D341Med (cell line): ENCODE measurements around the gene ADIPOR2.

ENCODE experiments used
- DNase-seq: peaks from one replicate; pipeline ENCODE4 v3.0.0; 2012; ENCODE audit warnings: low spot score

Gene ADIPOR2

GRCh38 chr12:1690578-1691122 lies at the start of gene ADIPOR2:
TSS of gene ADIPOR2 (plus strand) at chr12:1691070. CDS start at chr12:1754344, 63,274 bp downstream.
- DNase-seq, result peak; percentile 98

DNA sequence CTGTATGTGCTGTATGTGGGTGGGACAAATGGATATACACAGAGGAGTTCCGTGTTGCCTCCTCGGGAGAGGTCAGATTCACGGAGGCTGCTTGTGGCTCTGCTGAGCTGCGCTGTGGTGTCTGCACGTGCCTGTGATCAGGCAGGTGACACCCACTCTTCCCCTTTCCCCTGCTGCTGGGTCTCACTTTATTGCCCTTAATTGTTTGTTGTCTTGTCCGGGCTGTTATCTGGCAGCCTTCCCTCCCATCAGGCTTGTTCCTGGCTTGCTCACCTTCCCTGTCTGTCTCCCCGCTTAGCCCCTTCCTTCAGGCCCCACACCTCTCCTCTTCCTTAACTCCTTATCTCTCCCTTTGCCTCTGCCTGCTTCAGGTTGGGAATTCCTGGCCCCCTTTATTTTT lies 48.4 kb upstream of the ADIPOR2 start:
- no peak for DNase-seq

- no peak for DNase-seq
These were observed 47.8 kb upstream of the ADIPOR2 start for GRCh38 chr12:1643043-1643442.

GRCh38 chr12:1643905-1644533 lies 46.9 kb upstream of the ADIPOR2 start:
- DNase-seq, result no peak

- peak; percentile 85 for DNase-seq
These were observed 46.1 kb upstream of the ADIPOR2 start for GRCh38 chr12:1644534-1645438.

DNA sequence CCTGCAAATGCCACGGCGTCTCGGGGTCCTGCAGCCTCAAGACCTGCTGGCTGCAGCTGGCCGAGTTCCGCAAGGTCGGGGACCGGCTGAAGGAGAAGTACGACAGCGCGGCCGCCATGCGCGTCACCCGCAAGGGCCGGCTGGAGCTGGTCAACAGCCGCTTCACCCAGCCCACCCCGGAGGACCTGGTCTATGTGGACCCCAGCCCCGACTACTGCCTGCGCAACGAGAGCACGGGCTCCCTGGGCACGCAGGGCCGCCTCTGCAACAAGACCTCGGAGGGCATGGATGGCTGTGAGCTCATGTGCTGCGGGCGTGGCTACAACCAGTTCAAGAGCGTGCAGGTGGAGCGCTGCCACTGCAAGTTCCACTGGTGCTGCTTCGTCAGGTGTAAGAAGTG lies 45.1 kb upstream of the ADIPOR2 start:
- DNase-seq, result no peak

DNA sequence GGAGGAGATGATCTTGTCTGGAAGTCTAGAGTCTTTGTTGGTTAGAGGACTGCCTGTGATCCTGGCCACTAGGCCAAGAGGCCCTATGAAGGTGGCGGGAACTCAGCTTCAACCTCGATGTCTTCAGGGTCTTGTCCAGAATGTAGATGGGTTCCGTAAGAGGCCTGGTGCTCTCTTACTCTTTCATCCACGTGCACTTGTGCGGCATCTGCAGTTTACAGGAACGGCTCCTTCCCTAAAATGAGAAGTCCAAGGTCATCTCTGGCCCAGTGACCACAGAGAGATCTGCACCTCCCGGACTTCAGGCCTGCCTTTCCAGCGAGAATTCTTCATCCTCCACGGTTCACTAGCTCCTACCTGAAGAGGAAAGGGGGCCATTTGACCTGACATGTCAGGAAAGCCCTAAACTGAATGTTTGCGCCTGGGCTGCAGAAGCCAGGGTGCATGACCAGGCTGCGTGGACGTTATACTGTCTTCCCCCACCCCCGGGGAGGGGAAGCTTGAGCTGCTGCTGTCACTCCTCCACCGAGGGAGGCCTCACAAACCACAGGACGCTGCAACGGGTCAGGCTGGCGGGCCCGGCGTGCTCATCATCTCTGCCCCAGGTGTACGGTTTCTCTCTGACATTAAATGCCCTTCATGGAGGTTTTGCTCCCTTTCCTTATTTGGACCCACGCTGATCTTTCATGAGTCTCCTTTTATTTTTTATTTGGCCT lies 44.1 kb upstream of the ADIPOR2 start:
- DNase-seq, result no peak

GRCh38 chr12:1647285-1647669 lies 43.6 kb upstream of the ADIPOR2 start:
- no peak for DNase-seq

- DNase-seq, result no peak
These were observed 40.5 kb upstream of the ADIPOR2 start for GRCh38 chr12:1650260-1650977.

- DNase-seq, result no peak
These were observed 39.9 kb upstream of the ADIPOR2 start for GRCh38 chr12:1650978-1651361.

DNA sequence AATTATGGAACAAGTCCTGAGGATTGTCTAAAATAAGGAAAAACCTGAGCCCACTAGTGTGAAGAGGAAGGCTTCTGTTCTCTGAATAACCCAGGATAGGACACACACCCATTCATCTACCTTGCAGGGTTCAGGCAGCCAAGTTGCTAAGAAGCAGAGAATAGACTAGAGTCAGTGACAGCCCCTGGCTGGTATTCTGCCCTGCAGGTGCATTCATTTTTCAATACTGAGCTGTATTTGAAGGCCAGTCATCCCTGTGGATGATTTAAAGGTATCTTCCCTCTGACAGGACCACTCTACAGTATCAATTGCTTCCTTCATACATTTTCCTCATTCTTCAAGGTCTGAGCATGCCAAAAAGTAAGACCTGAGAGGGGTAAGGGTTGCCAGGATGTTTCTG lies 38.9 kb upstream of the ADIPOR2 start:
- DNase-seq, result no peak

GRCh38 chr12:1655225-1655788 lies 35.6 kb upstream of the ADIPOR2 start:
- no peak for DNase-seq

DNA sequence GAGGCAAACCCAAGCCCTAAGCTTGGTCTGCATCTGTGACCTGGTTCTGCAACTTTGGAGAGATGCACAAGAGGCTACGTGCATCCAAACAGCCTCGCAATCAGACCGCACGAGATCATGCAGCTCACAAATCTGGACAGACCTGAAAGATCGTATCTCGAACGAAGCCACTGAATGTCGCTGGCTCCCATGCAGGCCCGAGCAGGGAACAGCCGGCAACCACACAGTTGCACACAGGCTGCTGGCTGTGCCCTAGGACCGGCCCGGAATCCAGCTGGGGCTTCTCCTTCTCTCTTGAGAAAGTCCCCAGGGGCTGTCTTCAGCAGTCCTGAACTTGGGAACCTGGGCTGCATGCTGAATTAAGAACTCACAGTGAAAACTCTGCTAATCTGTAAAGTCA lies 34.0 kb upstream of the ADIPOR2 start:
- no peak for DNase-seq

DNA sequence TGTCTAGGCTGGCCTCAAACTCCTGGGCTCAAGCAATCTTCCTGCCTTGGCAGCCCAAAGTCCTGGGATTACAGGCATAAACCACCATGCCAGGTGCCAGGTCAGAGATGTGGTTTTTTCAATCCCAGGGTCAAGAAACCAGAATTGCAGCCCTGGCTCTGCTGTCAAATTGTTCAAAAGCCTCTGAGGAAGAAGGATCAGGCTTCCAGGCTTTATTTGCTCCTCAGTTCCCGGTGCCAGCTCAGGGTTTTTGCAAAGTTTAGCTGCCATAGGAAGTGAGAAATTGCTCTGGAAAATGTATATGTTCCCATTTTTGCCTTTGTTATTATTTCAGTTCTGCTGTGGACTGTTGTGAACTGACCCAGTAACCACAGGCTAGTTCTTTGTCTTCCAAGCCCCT lies 33.2 kb upstream of the ADIPOR2 start:
- DNase-seq, result no peak

- no peak for DNase-seq
These were observed 30.3 kb upstream of the ADIPOR2 start for GRCh38 chr12:1660304-1661187.

- peak; percentile 96 for DNase-seq
These were observed 29.1 kb upstream of the ADIPOR2 start for GRCh38 chr12:1661553-1662335.

GRCh38 chr12:1662761-1663439 lies 28.0 kb upstream of the ADIPOR2 start:
- DNase-seq, result peak; percentile 62

- DNase-seq, result no peak
These were observed 27.3 kb upstream of the ADIPOR2 start for GRCh38 chr12:1663440-1664132.

GRCh38 chr12:1665366-1665765 lies 25.5 kb upstream of the ADIPOR2 start:
- DNase-seq, result no peak
